GM21390 (cell line): ENCODE results near the gene MAPK14.

Source experiments
- ATAC-seq: cut with Tn5 transposase; IDR thresholded peaks from one replicate; pipeline ENCODE4 v1.9.1; 2021; ENCODE audit not compliant: unreplicated experiment

MAPK14 gene

GRCh38 chr6:36098253-36098919 lies 70.8 kb downstream of the MAPK14 start:
- no peak for ATAC-seq

GRCh38 chr6:36098920-36099647 lies 71.5 kb downstream of the MAPK14 start:
- no peak for ATAC-seq

GRCh38 chr6:36099869-36100483 lies 72.4 kb downstream of the MAPK14 start:
- ATAC-seq, result no peak

- no peak for ATAC-seq
Measured at GRCh38 chr6:36101691-36102090, 74.1 kb downstream of the MAPK14 start.

GRCh38 chr6:36102853-36103252 lies 75.2 kb downstream of the MAPK14 start:
- ATAC-seq, result no peak

GRCh38 chr6:36104836-36105235 lies 77.2 kb downstream of the MAPK14 start:
- no peak for ATAC-seq

- ATAC-seq, result no peak
Measured at GRCh38 chr6:36109092-36109491, 81.5 kb downstream of the MAPK14 start.

GRCh38 chr6:36110050-36110449 lies 82.4 kb downstream of the MAPK14 start:
- no peak for ATAC-seq

- no peak for ATAC-seq
Measured at GRCh38 chr6:36110863-36111262, 83.3 kb downstream of the MAPK14 start.

- no peak for ATAC-seq
Measured at GRCh38 chr6:36111526-36111925, 83.9 kb downstream of the MAPK14 start.

GRCh38 chr6:36113049-36113448 lies 85.4 kb downstream of the MAPK14 start:
- no peak for ATAC-seq

- ATAC-seq, result no peak
Measured at GRCh38 chr6:36113703-36114102, 86.1 kb downstream of the MAPK14 start.

GRCh38 chr6:36114798-36115408 lies 87.3 kb downstream of the MAPK14 start:
- no peak for ATAC-seq

GRCh38 chr6:36115412-36115811 lies 87.8 kb downstream of the MAPK14 start:
- no peak for ATAC-seq

- ATAC-seq, result no peak
Measured at GRCh38 chr6:36116066-36116864, 88.7 kb downstream of the MAPK14 start.

- ATAC-seq, result no peak
Measured at GRCh38 chr6:36116943-36117342, 89.3 kb downstream of the MAPK14 start.

- no peak for ATAC-seq
Measured at GRCh38 chr6:36117658-36118549, 90.3 kb downstream of the MAPK14 start.

GRCh38 chr6:36118550-36119107 lies 91.0 kb downstream of the MAPK14 start:
- ATAC-seq, result no peak

- no peak for ATAC-seq
Measured at GRCh38 chr6:36119209-36119608, 91.6 kb downstream of the MAPK14 start.

- no peak for ATAC-seq
Measured at GRCh38 chr6:36120018-36120417, 92.4 kb downstream of the MAPK14 start.
